Left ventricle myocardium inferior (tissue), 1 donor: Measurements from ENCODE around the gene GAS6. TPM values are rescaled to one million over a fixed set of nuclear protein-coding genes. Genes with fewer than 3 reads are reported as not detected.

ENCODE experiments used
- DNase-seq: peaks from one replicate; pipeline ENCODE4 v3.0.0-alpha.2; 2020
- H3K27ac ChIP-seq: fragments of 200-600 bp; replicated peaks from 2 replicates; pipeline ENCODE4 v1.8.0; 2021
- H3K27me3 ChIP-seq: fragments of 200-600 bp; 2 replicates; pipeline ENCODE4 v1.8.0; 2021; ENCODE audit warnings: low read depth
- H3K36me3 ChIP-seq: fragments of 200-600 bp; 2 replicates; pipeline ENCODE4 v1.8.0; 2021
- H3K4me1 ChIP-seq: fragments of 200-600 bp; 2 replicates; pipeline ENCODE4 v1.8.0; 2021
- H3K4me3 ChIP-seq: fragments of 200-600 bp; 2 replicates; pipeline ENCODE4 v1.8.0; 2021; ENCODE audit warnings: mild to moderate bottlenecking, moderate library complexity
- H3K9me3 ChIP-seq: fragments of 200-600 bp; replicated peaks from 2 replicates; pipeline ENCODE4 v1.8.0; 2021
- intact Hi-C: fragments of 100-400 bp; cut with micrococcal nuclease; formaldehyde crosslinking; loops from one replicate; pipeline ENCODE4 v1.11.0; 2022
- total RNA-seq: library from RNA; stranded (reverse); fragmentation: NEBNext Ultra II Directional; extraction: Animal tissue kit (Norgen Biotek cat#: 25700); gene quantifications from one replicate; pipeline ENCODE4 v1.2.1, GENCODE V29; 2021
- TF ChIP-seq, protein P1 (sequence below): fragments of 200-600 bp; IDR thresholded peaks from 2 replicates; pipeline ENCODE4 v1.8.0; 2021; ENCODE audit warnings: antibody characterized with exemption, mild to moderate bottlenecking, borderline replicate concordance
- donor health status: DM: no; HTN: yes; CAD: no; lungs with severe emphysema.

Gene GAS6
- total RNA-seq, 1 donor from 2014 or later: 186 TPM

DNA sequence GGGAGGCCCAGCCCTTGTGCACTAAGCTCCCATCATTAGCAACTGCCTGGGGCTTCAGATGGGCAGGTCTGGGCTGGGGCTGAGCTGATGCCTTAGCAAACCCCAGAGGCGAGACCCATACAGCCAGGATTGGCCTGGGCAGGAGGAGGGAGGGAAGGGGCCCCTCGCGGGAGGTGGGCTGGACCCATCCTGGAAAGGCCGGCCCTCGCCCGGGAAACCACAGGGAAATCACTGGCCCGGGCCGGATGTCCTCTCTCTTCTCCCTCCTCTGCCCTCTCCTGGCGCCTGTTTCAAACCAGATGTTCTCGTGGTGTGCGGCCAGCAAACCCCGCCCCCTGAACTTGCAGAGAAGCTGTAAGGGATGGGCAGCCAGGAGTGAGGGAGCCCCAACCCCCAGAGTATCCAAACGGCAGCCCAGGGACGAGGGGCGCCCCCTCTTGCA lies 61.8 kb downstream of the GAS6 start:
- H3K4me3 ChIP-seq: no peak overlapping the region
- TF ChIP-seq, protein P1, sequence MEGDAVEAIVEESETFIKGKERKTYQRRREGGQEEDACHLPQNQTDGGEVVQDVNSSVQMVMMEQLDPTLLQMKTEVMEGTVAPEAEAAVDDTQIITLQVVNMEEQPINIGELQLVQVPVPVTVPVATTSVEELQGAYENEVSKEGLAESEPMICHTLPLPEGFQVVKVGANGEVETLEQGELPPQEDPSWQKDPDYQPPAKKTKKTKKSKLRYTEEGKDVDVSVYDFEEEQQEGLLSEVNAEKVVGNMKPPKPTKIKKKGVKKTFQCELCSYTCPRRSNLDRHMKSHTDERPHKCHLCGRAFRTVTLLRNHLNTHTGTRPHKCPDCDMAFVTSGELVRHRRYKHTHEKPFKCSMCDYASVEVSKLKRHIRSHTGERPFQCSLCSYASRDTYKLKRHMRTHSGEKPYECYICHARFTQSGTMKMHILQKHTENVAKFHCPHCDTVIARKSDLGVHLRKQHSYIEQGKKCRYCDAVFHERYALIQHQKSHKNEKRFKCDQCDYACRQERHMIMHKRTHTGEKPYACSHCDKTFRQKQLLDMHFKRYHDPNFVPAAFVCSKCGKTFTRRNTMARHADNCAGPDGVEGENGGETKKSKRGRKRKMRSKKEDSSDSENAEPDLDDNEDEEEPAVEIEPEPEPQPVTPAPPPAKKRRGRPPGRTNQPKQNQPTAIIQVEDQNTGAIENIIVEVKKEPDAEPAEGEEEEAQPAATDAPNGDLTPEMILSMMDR: no peak
- H3K9me3 ChIP-seq: no peaks in the 10 kb centered on the region
- no peaks in the 10 kb centered on the region for H3K36me3 ChIP-seq
- H3K27me3 ChIP-seq: no peaks in the 10 kb centered on the region
- H3K4me1 ChIP-seq: peaks cover 13% of the 10 kb centered on the region
- intact Hi-C loops: no loop called here
- DNase-seq: peak; percentile 61
- no peak overlapping the region for H3K27ac ChIP-seq

DNA sequence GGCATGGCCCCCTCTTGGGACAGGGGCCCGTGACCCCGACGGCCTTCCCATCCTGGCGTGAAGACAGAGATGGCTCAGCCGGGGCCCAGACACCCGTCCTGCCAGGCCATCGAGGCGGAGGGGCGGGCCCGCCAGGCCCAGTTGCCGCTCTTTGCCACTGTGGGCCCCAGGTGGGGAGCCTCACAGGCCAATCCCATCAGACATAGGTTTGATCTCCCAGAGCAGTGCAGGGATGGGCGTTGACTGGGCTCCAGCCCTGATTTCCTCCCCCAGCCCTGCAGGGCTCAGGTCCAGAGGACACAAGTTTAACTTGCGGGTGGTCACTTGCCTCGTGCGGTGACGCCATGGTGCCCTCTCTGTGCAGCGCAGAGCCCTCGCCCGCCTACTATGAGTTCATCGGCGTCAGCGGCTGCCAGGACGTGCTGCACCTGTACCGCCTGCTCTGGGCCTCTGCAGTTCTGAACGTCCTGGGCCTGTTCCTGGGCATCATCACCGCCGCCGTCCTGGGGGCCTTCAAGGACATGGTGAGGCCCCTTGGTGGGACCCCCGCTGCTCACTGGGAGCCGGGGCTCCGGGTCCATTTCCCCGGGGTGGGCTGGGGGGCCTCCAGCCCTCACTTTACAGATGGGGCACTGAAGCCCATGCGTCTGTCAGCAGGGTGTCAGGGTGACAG lies 62.5 kb downstream of the GAS6 start:
- Histone ChIP-seq H3K9me3 (no peaks in the 10 kb centered on the region), H3K27me3 (no peaks in the 10 kb centered on the region), H3K4me3 (no peak overlapping the region), H3K4me1 (peaks cover 13% of the 10 kb centered on the region), H3K27ac (no peak overlapping the region), H3K36me3 (no peaks in the 10 kb centered on the region)
- TF ChIP-seq, protein P1: no peak
- DNase-seq: no peak
- intact Hi-C loops: no loop called here

DNA sequence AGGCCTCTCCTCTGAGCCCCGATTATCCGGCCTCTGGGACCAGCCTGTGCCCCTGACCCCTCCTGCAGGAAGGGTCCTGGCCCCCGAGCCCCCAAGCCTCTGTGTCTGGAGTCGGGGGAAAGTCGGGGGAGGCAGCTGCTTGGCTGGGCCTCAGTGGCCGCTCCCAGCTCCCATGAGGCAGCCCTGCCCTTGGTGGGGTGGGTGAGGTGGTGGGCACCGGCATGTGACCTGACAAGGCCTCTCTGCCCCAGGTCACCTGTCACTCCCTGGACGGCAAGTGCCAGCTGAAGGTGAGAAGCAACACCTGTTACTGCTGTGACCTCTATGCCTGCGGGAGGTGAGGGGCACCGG lies 63.3 kb downstream of the GAS6 start:
- H3K27ac ChIP-seq: no peak overlapping the region
- H3K9me3 ChIP-seq: no peaks in the 10 kb centered on the region
- no peaks in the 10 kb centered on the region for H3K36me3 ChIP-seq
- H3K4me1 ChIP-seq: peaks cover 13% of the 10 kb centered on the region
- intact Hi-C loops: no loop called here
- no peaks in the 10 kb centered on the region for H3K27me3 ChIP-seq
- TF ChIP-seq, protein P1: no peak
- DNase-seq: no peak
- H3K4me3 ChIP-seq: no peak overlapping the region

DNA sequence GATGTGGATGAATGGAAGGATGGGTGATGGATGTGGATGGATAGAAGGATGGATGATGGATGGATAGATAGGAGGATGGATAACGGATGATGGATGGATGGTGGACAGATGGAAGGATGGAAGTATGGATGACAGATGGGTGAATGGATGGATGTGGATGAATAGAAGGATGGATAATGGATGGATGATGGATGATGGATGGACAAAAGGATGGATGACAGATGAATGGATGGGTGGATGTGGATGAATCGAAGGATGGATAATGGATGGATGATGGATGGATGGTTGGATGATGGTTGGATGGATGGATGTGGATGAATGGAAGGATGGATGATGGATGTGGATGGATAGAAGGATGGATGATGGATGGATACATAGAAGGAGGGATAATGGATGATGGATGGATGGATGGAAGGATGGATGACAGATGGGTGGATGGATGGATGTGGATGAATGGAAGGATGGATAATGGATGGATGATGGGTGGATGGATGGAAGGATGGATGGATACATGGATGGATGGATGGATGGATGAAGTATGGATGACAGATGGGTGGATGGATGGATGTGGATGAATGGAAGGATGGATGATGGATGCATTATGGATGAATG lies 65.6 kb downstream of the GAS6 start:
- H3K4me3 ChIP-seq: no peak overlapping the region
- TF ChIP-seq, protein P1: no peak
- peaks cover 6% of the 10 kb centered on the region for H3K27me3 ChIP-seq
- DNase-seq: no peak
- H3K9me3 ChIP-seq: no peaks in the 10 kb centered on the region
- no peaks in the 10 kb centered on the region for H3K36me3 ChIP-seq
- H3K4me1 ChIP-seq: peaks cover 13% of the 10 kb centered on the region
- no peak overlapping the region for H3K27ac ChIP-seq
- intact Hi-C loops: no loop called here

DNA sequence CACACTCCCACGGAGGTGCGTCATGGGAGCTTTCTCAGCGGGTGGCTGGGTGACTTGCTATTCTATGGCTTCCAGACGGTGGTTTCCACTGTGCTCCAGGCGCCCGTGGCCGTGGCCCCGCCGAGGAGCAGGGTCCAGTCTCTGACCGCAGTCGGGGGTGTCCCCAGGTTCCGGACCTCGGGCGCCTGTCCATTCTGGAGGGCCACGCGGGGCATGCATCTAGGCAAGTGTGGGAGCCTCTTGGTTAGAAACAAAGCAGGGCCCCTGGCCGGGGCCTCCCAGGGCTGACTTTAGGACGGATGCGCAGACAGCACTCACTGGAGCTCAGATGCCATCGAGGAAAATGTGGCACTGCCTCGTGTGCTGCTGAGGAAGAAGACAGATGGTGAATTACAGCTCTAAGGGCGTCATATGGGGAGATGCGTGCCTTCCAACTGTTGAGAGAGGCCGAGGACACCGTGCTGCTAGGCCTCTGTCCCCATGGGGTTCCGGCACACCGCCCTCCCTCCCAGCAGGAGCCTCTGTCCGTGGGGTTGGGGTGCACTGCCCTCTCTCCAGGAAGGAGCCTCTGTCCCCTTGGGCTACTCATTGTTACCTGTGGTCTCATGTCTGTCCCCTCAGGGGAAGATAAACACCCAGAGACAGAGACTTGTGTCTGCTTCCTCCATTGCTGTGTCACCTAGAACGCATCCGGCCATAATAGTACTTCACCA lies 66.8 kb downstream of the GAS6 start:
- DNase-seq: no peak
- Histone ChIP-seq H3K36me3 (no peaks in the 10 kb centered on the region), H3K4me3 (no peak overlapping the region), H3K27me3 (peaks cover 9% of the 10 kb centered on the region), H3K9me3 (no peaks in the 10 kb centered on the region), H3K4me1 (peaks cover 8% of the 10 kb centered on the region), H3K27ac (no peak overlapping the region)
- TF ChIP-seq, protein P1: no peak
- intact Hi-C loops: no loop called here
